Neural progenitor cell (in vitro differentiated cells): ENCODE data around the gene FLT3LG. TPM values are rescaled to one million over a fixed set of nuclear protein-coding genes. Genes with fewer than 3 reads are reported as not detected.

Experiments used
- DNase-seq: peaks from one replicate; pipeline ENCODE4 v3.0.0-alpha.2; 2016; ENCODE audit warnings: low spot score
- H2AFZ ChIP-seq: fragments of 200-600 bp; sonication (generic); replicated peaks from 2 replicates; pipeline ENCODE4 v1.6.1; 2016; ENCODE audit warnings: antibody characterized with exemption
- H3F3A ChIP-seq: fragments of 200-600 bp; sonication (generic); 2 replicates; pipeline ENCODE4 v1.6.1; 2016; ENCODE audit warnings: antibody characterized with exemption, low read depth
- H3K27ac ChIP-seq: fragments of 200-600 bp; sonication (generic); 2 replicates; pipeline ENCODE4 v1.5.1; 2016; ENCODE audit warnings: mild to moderate bottlenecking
- H3K27me3 ChIP-seq: fragments of 200-600 bp; sonication (generic); 2 replicates; pipeline ENCODE4 v1.6.1; 2016; ENCODE audit warnings: mild to moderate bottlenecking, moderate library complexity
- H3K36me3 ChIP-seq: fragments of 200-600 bp; sonication (generic); 2 replicates; pipeline ENCODE4 v1.5.1; 2016
- H3K4me1 ChIP-seq: fragments of 200-600 bp; sonication (generic); 2 replicates; pipeline ENCODE4 v1.6.1; 2016; ENCODE audit warnings: mixed run types
- H3K4me2 ChIP-seq: fragments of 200-600 bp; sonication (generic); 2 replicates; pipeline ENCODE4 v1.6.1; 2016
- H3K4me3 ChIP-seq: fragments of 200-600 bp; sonication (generic); 2 replicates; pipeline ENCODE4 v1.5.1; 2016
- H3K79me2 ChIP-seq: fragments of 200-600 bp; sonication (generic); 2 replicates; pipeline ENCODE4 v1.6.1; 2016; ENCODE audit warnings: low read depth
- H3K9ac ChIP-seq: fragments of 200-600 bp; sonication (generic); 2 replicates; pipeline ENCODE4 v1.6.1; 2016
- H3K9me3 ChIP-seq: fragments of 200-600 bp; sonication (generic); 2 replicates; pipeline ENCODE4 v1.5.1; 2016; ENCODE audit warnings: low read depth
- H4K20me1 ChIP-seq: fragments of 200-600 bp; sonication (generic); 2 replicates; pipeline ENCODE4 v1.6.1; 2016; ENCODE audit warnings: low read depth
- H3K27ac Mint-ChIP-seq: 3 replicates; pipeline ENCODE4 v1.8.0; 2021; ENCODE audit warnings: mixed read lengths
- H3K27me3 Mint-ChIP-seq: 2 replicates; pipeline ENCODE4 v1.8.0; 2022; ENCODE audit warnings: low read depth, mild to moderate bottlenecking, inconsistent platforms, moderate library complexity, mixed read lengths; ENCODE audit not compliant: insufficient read depth
- H3K36me3 Mint-ChIP-seq: 3 replicates; pipeline ENCODE4 v1.8.0; 2021; ENCODE audit warnings: mixed read lengths
- H3K4me1 Mint-ChIP-seq: 3 replicates; pipeline ENCODE4 v1.8.0; 2021; ENCODE audit warnings: mixed read lengths
- H3K4me3 Mint-ChIP-seq: 3 replicates; pipeline ENCODE4 v1.8.0; 2021; ENCODE audit warnings: mild to moderate bottlenecking, moderate library complexity, mixed read lengths
- H3K9me3 Mint-ChIP-seq: 3 replicates; pipeline ENCODE4 v1.8.0; 2020; ENCODE audit warnings: mixed read lengths
- CTCF ChIP-seq: fragments of 200-600 bp; sonication (generic); IDR thresholded peaks from 2 replicates; pipeline ENCODE4 v1.5.1; 2017; ENCODE audit warnings: antibody characterized with exemption, mild to moderate bottlenecking
- EZH2 ChIP-seq: fragments of 200-600 bp; sonication (generic); IDR thresholded peaks from 2 replicates; pipeline ENCODE4 v1.6.1; 2017; ENCODE audit warnings: antibody characterized with exemption, mild to moderate bottlenecking, moderate library complexity
- EZH2phosphoT487 ChIP-seq: fragments of 200-600 bp; sonication (generic); IDR thresholded peaks from 2 replicates; pipeline ENCODE4 v1.6.1; 2017; ENCODE audit warnings: antibody characterized with exemption
- total RNA-seq: library from RNA; depleted of rRNA; stranded (reverse); fragments of >200 nt; gene quantifications from 2 replicates; pipeline ENCODE4 v1.2.3, GENCODE V29; 2015; ENCODE audit warnings: low replicate concordance

The FLT3LG gene
- total RNA-seq, 1 donor from 2014 or later, result 0.24 TPM

- Histone ChIP-seq H3K27me3 (peaks cover 100% of the 10 kb centered on the region), H4K20me1 (peaks cover 6% of the 10 kb centered on the region), H3K4me1 (peaks cover 12% of the 10 kb centered on the region), H3K9ac (no peak overlapping the region), H3K36me3 (no peaks in the 10 kb centered on the region), H3K9me3 (no peaks in the 10 kb centered on the region), H3F3A (peaks cover 44% of the 10 kb centered on the region), H3K4me3 (no peak overlapping the region), H3K27ac (no peak overlapping the region), H3K4me2 (no peak overlapping the region), H3K79me2 (no peaks in the 10 kb centered on the region), H2AFZ (no peak overlapping the region)
- Mint-ChIP-seq H3K27ac (no peak overlapping the region), H3K4me1 (peaks cover 23% of the 10 kb centered on the region), H3K36me3 (peaks cover 2% of the 10 kb centered on the region), H3K9me3 (peaks cover 3% of the 10 kb centered on the region), H3K4me3 (no peak overlapping the region), H3K27me3 (peaks cover 78% of the 10 kb centered on the region)
- TF ChIP-seq CTCF (no peak), EZH2 (peak; percentile 7), EZH2phosphoT487 (no peak)
- no peak for DNase-seq
Observed at GRCh38 chr19:49437231-49437630, 36.8 kb upstream of the FLT3LG start.

DNA sequence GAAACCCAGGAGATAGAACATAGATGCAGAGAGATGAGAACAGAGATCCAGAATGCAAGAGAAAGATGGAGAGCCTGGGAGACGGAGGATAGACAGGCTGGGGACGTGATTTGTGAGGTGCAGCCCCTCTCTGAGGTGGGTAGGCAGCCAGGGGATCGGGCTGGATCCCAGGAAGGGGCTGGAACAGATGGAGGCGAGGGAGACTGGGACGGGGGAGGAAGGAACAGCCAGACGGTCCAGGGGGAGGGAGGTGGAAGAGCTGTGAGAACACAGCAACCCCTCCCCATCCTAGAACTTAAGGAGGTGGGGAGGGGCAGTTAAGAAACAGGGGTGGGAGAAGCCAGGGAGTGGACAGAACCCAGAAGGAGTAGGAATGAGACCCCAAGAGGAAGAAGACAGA is 35.8 kb upstream of the FLT3LG start:
- no peak for DNase-seq
- no peak overlapping the region for H3K4me2 ChIP-seq
- H3K27me3 ChIP-seq, result peaks cover 94% of the 10 kb centered on the region
- peaks cover 6% of the 10 kb centered on the region for H4K20me1 ChIP-seq
- TF ChIP-seq CTCF, result no peak
- no peak for TF ChIP-seq EZH2
- H3K9me3 ChIP-seq, result no peaks in the 10 kb centered on the region
- no peak overlapping the region for H3K4me3 ChIP-seq
- H3F3A ChIP-seq, result peaks cover 44% of the 10 kb centered on the region
- H3K9ac ChIP-seq, result no peak overlapping the region
- H3K27ac Mint-ChIP-seq, result no peak overlapping the region
- H3K4me1 Mint-ChIP-seq, result peaks cover 25% of the 10 kb centered on the region
- H2AFZ ChIP-seq, result no peak overlapping the region
- no peaks in the 10 kb centered on the region for H3K36me3 ChIP-seq
- H3K79me2 ChIP-seq, result no peaks in the 10 kb centered on the region
- H3K36me3 Mint-ChIP-seq, result peaks cover 2% of the 10 kb centered on the region
- peaks cover 76% of the 10 kb centered on the region for H3K27me3 Mint-ChIP-seq
- peaks cover 2% of the 10 kb centered on the region for H3K9me3 Mint-ChIP-seq
- peaks cover 8% of the 10 kb centered on the region for H3K4me1 ChIP-seq
- H3K27ac ChIP-seq, result no peak overlapping the region
- no peak overlapping the region for H3K4me3 Mint-ChIP-seq

- Histone ChIP-seq H3K4me3 (no peak overlapping the region), H3K27ac (no peak overlapping the region), H3K79me2 (no peaks in the 10 kb centered on the region), H2AFZ (no peak overlapping the region), H3K4me2 (no peak overlapping the region), H3K4me1 (peaks cover 8% of the 10 kb centered on the region), H3K9me3 (no peaks in the 10 kb centered on the region), H4K20me1 (peaks cover 6% of the 10 kb centered on the region), H3K27me3 (peaks cover 78% of the 10 kb centered on the region), H3K36me3 (no peaks in the 10 kb centered on the region), H3K9ac (no peak overlapping the region), H3F3A (peaks cover 48% of the 10 kb centered on the region)
- no peaks in the 10 kb centered on the region for H3K9me3 Mint-ChIP-seq
- DNase-seq, result no peak
- H3K27me3 Mint-ChIP-seq, result peaks cover 72% of the 10 kb centered on the region
- peaks cover 25% of the 10 kb centered on the region for H3K4me1 Mint-ChIP-seq
- H3K27ac Mint-ChIP-seq, result no peak overlapping the region
- peak overlapping the region; percentile 80 for H3K4me3 Mint-ChIP-seq
- TF ChIP-seq EZH2, result no peak
- no peak for TF ChIP-seq CTCF
- no peak for TF ChIP-seq EZH2phosphoT487
- H3K36me3 Mint-ChIP-seq, result no peaks in the 10 kb centered on the region
Observed at GRCh38 chr19:49439836-49440235, 34.2 kb upstream of the FLT3LG start.
